Stimulated activated CD4-positive, alpha-beta T cell treated with anti-CD3 and anti-CD28 coated beads, Interleukin-1b, Interleukin-23, amount 100 ng/mL, for 1 hour (primary cell): ENCODE results near the gene TOGARAM2.
"Not testable (repeated sequence)": the region's sequence is repeated elsewhere in the genome, so short reads cannot be mapped to it uniquely, and the experiment has no call there.

ENCODE experiments used
- DNase-seq, 2 donors: peaks; one replicate each; pipeline ENCODE4 v3.0.0-alpha.2; 2020; ENCODE audit warnings: low read depth in 2 of 2

TOGARAM2 gene

DNA sequence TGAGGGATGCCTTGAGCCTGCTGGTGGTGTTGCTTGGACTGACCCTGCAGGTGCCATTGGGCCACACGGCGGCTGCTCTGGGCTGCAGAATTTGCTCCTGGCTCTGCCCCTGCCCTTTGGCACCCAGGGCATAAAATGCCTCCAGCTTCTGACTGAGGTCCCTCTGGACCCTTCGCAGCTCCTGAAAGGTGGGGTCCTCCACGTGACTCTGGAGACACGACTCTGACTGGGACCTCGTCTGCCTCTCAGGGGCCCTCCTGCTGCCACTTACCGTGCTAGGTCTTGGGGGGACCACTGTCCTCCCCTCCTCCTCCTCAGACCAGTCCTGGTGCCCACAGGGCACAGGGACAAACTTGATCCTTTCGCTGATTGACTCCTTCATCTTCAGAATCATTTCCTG lies 91.2 kb downstream of the TOGARAM2 start:
- no peak for DNase-seq

GRCh38 chr2:29072971-29073725 lies 92.0 kb downstream of the TOGARAM2 start:
- DNase-seq = no peak

DNA sequence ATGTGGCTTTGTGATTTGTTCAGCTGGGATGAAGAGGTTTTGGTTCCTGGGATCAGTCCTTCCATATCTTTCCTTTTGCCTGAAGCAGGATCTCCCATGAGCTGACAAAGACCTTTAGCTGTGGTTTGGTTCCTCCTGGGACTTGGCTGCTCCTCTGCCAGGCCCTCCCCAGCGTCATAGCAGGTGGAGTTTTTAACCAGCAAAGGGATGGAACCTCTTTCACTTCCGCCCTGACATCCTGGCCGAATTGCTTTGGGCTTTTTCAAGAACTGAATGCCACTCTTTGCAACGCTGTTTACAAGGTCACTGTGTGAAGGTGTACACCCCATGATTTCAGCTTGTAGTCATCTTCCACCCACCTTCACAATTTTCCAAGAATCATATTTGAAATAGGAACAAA lies 92.8 kb downstream of the TOGARAM2 start:
- no peak for DNase-seq

DNA sequence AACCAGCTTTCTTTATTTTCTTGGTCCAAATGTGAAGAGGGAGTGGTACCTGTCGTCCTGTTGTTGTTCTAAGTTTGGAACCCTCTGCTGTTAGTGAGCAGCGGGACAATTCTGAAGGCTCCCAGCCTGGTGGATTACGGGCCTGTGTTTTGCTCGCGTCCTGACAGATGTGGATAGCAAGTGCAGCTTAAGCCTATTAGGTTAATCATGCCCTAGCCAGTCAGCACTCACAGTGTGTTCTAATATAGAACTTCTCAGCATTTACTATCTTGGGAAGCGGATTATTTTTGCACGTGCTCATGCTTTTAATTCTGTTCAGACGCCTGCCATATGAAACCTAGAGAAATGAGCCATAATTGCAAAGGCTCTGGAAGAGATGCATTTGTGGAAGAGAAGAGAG lies 93.3 kb downstream of the TOGARAM2 start, which contains the start of gene PCARE:
Gene PCARE, minus strand, starts transcription at position 113 of the 400 bp plus-strand sequence. CDS start 262 bp downstream, outside the sequence.
- DNase-seq = no peak

DNA sequence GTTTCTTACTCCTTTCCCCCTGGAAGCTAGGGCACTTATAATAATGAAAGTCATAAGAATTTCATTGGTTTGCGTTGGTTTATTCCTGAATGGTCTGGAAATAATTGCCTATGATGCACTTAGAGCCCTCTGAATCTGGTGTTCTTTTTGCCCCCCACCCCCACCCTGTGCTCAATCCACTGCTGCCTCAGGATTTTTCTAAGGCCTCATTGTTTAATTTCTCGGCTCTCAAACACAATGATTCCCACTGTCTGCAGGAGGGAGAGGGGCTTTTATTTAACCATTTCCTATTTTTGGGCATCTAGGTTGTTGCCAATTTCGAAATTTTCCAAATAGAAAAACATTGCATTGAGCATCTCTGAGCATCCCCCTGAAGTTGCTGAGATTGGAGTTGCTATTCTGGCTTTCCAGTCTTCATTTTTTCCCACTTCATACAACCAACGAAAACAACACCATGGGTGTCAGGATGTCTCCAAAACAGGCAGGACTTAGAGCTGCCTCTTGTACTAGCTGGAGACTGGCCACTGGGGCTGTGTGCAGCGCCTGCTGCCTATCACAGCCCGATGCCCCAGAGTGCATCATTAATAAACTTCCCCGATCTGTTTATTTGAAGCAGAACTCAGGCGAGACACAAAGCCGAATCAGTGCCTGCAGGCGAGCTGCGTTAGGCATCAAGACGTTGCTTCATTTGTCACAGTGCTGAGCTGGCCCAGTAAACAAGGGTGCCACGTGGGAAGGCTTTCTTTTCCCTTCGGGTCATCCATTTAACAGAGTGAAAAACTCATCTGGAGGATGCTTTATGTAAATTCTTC lies 95.0 kb downstream of the TOGARAM2 start:
- DNase-seq = no peak

- DNase-seq = no peak
Measured at GRCh38 chr2:29079887-29080286, 98.8 kb downstream of the TOGARAM2 start.

- DNase-seq = no peak
Measured at GRCh38 chr2:29080886-29081743, 100.0 kb downstream of the TOGARAM2 start.

- DNase-seq = no peak
Measured at GRCh38 chr2:29082804-29083495, 101.9 kb downstream of the TOGARAM2 start.

GRCh38 chr2:29084554-29084953 lies 103.5 kb downstream of the TOGARAM2 start:
- DNase-seq = no peak

- not testable (repeated sequence) for DNase-seq
Measured at GRCh38 chr2:29090311-29090710, 109.2 kb downstream of the TOGARAM2 start.

DNA sequence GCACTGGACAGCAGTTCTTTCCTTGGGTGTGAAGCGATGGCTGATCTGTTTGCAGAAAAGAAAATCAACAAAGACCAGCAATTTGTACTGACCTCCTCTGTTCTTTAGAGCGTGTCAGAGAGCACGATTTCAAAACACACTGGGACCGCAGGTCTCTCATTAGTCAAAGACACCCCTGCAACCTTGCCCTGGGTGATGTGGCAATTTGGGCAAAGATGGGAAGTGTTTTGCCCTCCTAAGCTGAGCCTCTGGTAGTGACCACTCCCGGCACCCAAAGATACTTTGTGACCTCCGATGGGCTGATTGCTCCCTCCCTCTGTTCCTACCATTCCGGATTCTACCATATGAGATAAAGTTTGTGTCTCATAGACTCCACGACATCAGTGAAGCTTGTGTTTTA lies 115.9 kb downstream of the TOGARAM2 start:
- no peak for DNase-seq

DNA sequence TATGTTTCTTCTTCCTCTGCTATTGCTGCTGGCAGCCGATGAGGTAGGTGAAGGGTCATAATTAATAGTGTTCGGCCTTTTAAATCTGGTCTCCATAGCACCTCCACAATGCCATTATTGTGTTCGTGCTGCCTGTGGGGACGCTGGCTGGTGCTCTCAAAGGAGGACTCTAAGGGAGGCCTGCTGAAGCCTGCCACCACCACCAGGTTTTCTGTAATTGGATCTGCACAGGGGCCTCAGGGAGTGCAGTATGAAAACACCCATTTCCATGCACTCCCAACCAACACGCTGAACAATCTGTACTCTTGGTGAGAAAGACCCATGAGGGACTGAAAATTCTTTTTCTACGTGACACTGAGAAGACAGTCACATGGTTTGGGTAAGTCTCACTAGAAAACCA lies 116.5 kb downstream of the TOGARAM2 start:
- DNase-seq = no peak

DNA sequence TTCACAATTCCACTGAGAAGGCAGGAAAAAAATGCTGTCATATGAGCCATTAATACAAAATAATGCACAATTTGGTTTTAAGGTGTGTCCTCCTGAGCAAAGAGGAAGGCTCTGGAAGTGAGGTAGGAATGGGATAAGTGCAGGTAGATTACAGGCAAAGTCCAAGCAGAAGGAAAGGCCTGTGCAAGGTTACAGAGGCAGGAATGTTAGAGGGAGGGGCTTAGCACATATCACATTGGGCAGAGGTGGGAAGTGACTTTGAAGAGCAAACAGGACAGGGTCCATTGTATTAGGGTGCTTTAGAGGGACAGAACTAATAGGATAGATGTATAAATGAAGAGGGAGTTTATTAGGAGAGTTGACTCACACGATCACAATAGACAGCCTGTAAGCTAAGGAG lies 119.5 kb downstream of the TOGARAM2 start:
- DNase-seq = no peak
